GM12873 (cell line): ENCODE measurements around the gene YIF1B.

Source experiments
- CTCF ChIP-seq: IDR thresholded peaks from 2 replicates; pipeline ENCODE4 v1.5.1; 2012; ENCODE audit warnings: low read depth, mild to moderate bottlenecking, moderate library complexity, low read length, control low read depth; ENCODE audit not compliant: insufficient read depth; ENCODE audit errors: missing control alignments

YIF1B gene

GRCh38 chr19:38316477-38317067 lies 825 bp upstream of the YIF1B start:
- TF ChIP-seq CTCF = no peak

- no peak for TF ChIP-seq CTCF
Observed at GRCh38 chr19:38310986-38311385, 4.8 kb downstream of the YIF1B start.

GRCh38 chr19:38310279-38310670 lies 5.5 kb downstream of the YIF1B start:
- TF ChIP-seq CTCF = no peak

GRCh38 chr19:38309615-38310278 lies 6.0 kb downstream of the YIF1B start:
- no peak for TF ChIP-seq CTCF

GRCh38 chr19:38308926-38309614 lies 6.7 kb downstream of the YIF1B start:
- TF ChIP-seq CTCF = no peak

- no peak for TF ChIP-seq CTCF
Observed at GRCh38 chr19:38308006-38308766, 7.6 kb downstream of the YIF1B start.

GRCh38 chr19:38307597-38307996 lies 8.2 kb downstream of the YIF1B start:
- TF ChIP-seq CTCF = no peak
